Measurements from ENCODE around the gene STX1A.
"Not testable (repeated sequence)": the region's sequence is repeated elsewhere in the genome, so short reads cannot be mapped to it uniquely, and the experiment has no call there.

STX1A gene

GRCh38 chr7:73682745-73683055 is 36.8 kb downstream of the STX1A start:
- H3K4me3 ChIP-seq (ENCODE audit: low read depth, low read length) = peak overlapping the region; percentile 79
- no peak for TF ChIP-seq CTCF (IDR thresholded peaks at IDR 0.05; ENCODE audit: control insufficient read depth, extremely low read depth, insufficient read depth)
- no peak for DNase-seq (ENCODE audit: low read depth)

GRCh38 chr7:73681031-73681430 is 38.4 kb downstream of the STX1A start:
- no peak overlapping the region for H3K4me3 ChIP-seq (ENCODE audit: low read depth, low read length)
- TF ChIP-seq CTCF (IDR thresholded peaks at IDR 0.05; ENCODE audit: control insufficient read depth, extremely low read depth, insufficient read depth) = no peak

GRCh38 chr7:73680501-73680900 is 39.0 kb downstream of the STX1A start:
- no peak for TF ChIP-seq CTCF (IDR thresholded peaks at IDR 0.05; ENCODE audit: control insufficient read depth, extremely low read depth, insufficient read depth)
- no peak overlapping the region for H3K4me3 ChIP-seq (ENCODE audit: low read depth, low read length)
- DNase-seq (ENCODE audit: low read depth) = no peak

More at GRCh38 chr7:73681031-73681430, 38.4 kb downstream of the STX1A start:
- no peak for DNase-seq (ENCODE audit: low read depth)

GRCh38 chr7:73679709-73680108 is 39.8 kb downstream of the STX1A start:
- no peak overlapping the region for H3K4me3 ChIP-seq (ENCODE audit: low read depth, low read length)
- DNase-seq (ENCODE audit: low read depth) = no peak
- no peak for TF ChIP-seq CTCF (IDR thresholded peaks at IDR 0.05; ENCODE audit: control insufficient read depth, extremely low read depth, insufficient read depth)

GRCh38 chr7:73678862-73679261 is 40.6 kb downstream of the STX1A start:
- no peak for DNase-seq (ENCODE audit: low read depth)
- H3K4me3 ChIP-seq (ENCODE audit: low read depth, low read length) = no peak overlapping the region
- no peak for TF ChIP-seq CTCF (IDR thresholded peaks at IDR 0.05; ENCODE audit: control insufficient read depth, extremely low read depth, insufficient read depth)

GRCh38 chr7:73676062-73676461 is 43.4 kb downstream of the STX1A start:
- not testable (repeated sequence) for DNase-seq (ENCODE audit: low read depth); H3K4me3 ChIP-seq (ENCODE audit: low read depth, low read length)

- TF ChIP-seq CTCF (IDR thresholded peaks at IDR 0.05; ENCODE audit: control insufficient read depth, extremely low read depth, insufficient read depth) = no peak
- DNase-seq (ENCODE audit: low read depth) = no peak
- no peak overlapping the region for H3K4me3 ChIP-seq (ENCODE audit: low read depth, low read length)
Observed at GRCh38 chr7:73674468-73675124, 44.9 kb downstream of the STX1A start.

All from LNCaP clone FGC (cell line).